DMS153 treated with DMSO at 0.1 percent for 48 hours (cell line): ENCODE measurements around the gene ABCC11.
"Not testable (repeated sequence)": the region's sequence is repeated elsewhere in the genome, so short reads cannot be mapped to it uniquely, and the experiment has no call there.

Source experiments
- DNase-seq: peaks from one replicate; lab custom pipeline; 2025; ENCODE audit not compliant: unreplicated experiment; lab: John Stamatoyannopoulos, UW

The ABCC11 gene

GRCh38 chr16:48250520-48251278 lies 3.4 kb upstream of the ABCC11 start:
- no peak for DNase-seq

- DNase-seq = no peak
These were observed 1.3 kb downstream of the ABCC11 start for GRCh38 chr16:48246066-48246465.

- no peak for DNase-seq
These were observed 2.5 kb downstream of the ABCC11 start for GRCh38 chr16:48244863-48245195.

- DNase-seq = peak; percentile 14
These were observed 3.1 kb downstream of the ABCC11 start, which contains the start of gene LONP2 for GRCh38 chr16:48244080-48244862. LONP2 (plus strand) TSS chr16:48244300; CDS start chr16:48244389, 89 bp downstream.

GRCh38 chr16:48240147-48240546 lies 7.2 kb downstream of the ABCC11 start:
- DNase-seq = not testable (repeated sequence)

GRCh38 chr16:48236286-48236685 lies 11.1 kb downstream of the ABCC11 start:
- no peak for DNase-seq

GRCh38 chr16:48235556-48236136 lies 11.7 kb downstream of the ABCC11 start:
- no peak for DNase-seq

- no peak for DNase-seq
These were observed 12.2 kb downstream of the ABCC11 start for GRCh38 chr16:48235058-48235555.

GRCh38 chr16:48234630-48235029 lies 12.7 kb downstream of the ABCC11 start:
- no peak for DNase-seq

- no peak for DNase-seq
These were observed 14.8 kb downstream of the ABCC11 start for GRCh38 chr16:48232493-48233040.

GRCh38 chr16:48231727-48232492 lies 15.4 kb downstream of the ABCC11 start:
- no peak for DNase-seq

GRCh38 chr16:48225456-48225855 lies 21.9 kb downstream of the ABCC11 start:
- DNase-seq = no peak

- DNase-seq = no peak
These were observed 23.8 kb downstream of the ABCC11 start for GRCh38 chr16:48223490-48223889.

GRCh38 chr16:48220891-48221290 lies 26.4 kb downstream of the ABCC11 start:
- no peak for DNase-seq

- DNase-seq = no peak
These were observed 28.9 kb downstream of the ABCC11 start for GRCh38 chr16:48218473-48218872.

- no peak for DNase-seq
These were observed 29.6 kb downstream of the ABCC11 start for GRCh38 chr16:48217708-48218107.

GRCh38 chr16:48215738-48216137 lies 31.6 kb downstream of the ABCC11 start:
- no peak for DNase-seq

GRCh38 chr16:48212033-48212432 lies 35.3 kb downstream of the ABCC11 start:
- no peak for DNase-seq

GRCh38 chr16:48210747-48211146 lies 36.6 kb downstream of the ABCC11 start:
- DNase-seq = no peak

GRCh38 chr16:48206594-48207242 lies 40.6 kb downstream of the ABCC11 start:
- DNase-seq = no peak
